Measurements from ENCODE around the gene WSB1.
"Not testable (repeated sequence)": the region's sequence is repeated elsewhere in the genome, so short reads cannot be mapped to it uniquely, and the experiment has no call there.

The WSB1 gene

DNA sequence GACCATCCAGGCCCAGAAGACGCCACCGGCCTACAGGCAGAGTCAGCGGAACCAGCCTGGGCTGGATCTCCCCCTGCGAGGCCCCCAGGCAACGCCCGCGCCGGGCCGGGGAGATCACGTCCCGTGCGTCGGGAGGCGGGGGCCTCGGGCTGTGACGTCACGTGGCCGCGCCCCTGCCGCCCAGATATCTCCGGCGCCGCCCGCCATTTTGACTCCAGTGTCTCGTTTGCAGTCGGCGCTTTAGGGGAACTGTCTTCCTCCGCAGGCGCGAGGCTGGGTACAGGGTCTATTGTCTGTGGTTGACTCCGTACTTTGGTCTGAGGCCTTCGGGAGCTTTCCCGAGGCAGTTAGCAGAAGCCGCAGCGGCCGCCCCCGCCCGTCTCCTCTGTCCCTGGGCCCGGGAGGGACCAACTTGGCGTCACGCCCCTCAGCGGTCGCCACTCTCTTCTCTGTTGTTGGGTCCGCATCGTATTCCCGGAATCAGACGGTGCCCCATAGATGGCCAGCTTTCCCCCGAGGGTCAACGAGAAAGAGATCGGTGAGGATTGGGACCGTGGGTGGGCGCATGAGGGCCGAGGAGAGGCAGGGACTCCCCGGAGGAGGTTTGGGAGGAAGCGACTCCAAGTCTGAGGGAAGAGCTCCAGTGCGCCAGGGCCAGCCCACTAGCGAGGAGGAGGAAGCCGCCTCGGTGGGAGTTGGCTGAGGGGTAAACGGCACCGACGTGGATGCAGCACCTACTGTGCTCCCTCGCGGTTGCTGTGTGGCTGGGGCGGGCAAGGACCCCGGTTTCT, at the start of gene WSB1:
TSS of gene WSB1 (plus strand) at position 217 of the 791 bp plus-strand sequence. CDS start at position 499, 282 bp downstream.
- H3K4me3 Mint-ChIP-seq: peak within 1 kb of the TSS; percentile 96
- H3K9me3 Mint-ChIP-seq (ENCODE audit: low read depth): no peaks in the 10 kb centered on the region
- no peaks in the 10 kb centered on the region for H3K36me3 Mint-ChIP-seq
- H3K4me1 Mint-ChIP-seq (ENCODE audit: low read depth): peaks cover 43% of the 10 kb centered on the region
- H3K27me3 Mint-ChIP-seq: no peaks in the 10 kb centered on the region
- H3K27ac Mint-ChIP-seq: peak within 1 kb of the TSS; percentile 99

- no peak overlapping the region for H3K4me3 Mint-ChIP-seq
- H3K27me3 Mint-ChIP-seq: peaks cover 4% of the 10 kb centered on the region
- H3K9me3 Mint-ChIP-seq (ENCODE audit: low read depth): no peaks in the 10 kb centered on the region
- peaks cover 2% of the 10 kb centered on the region for H3K4me1 Mint-ChIP-seq (ENCODE audit: low read depth)
- H3K27ac Mint-ChIP-seq: no peak overlapping the region
- H3K36me3 Mint-ChIP-seq: no peaks in the 10 kb centered on the region
Observed at GRCh38 chr17:27244491-27245223, 49.3 kb upstream of the WSB1 start.

DNA sequence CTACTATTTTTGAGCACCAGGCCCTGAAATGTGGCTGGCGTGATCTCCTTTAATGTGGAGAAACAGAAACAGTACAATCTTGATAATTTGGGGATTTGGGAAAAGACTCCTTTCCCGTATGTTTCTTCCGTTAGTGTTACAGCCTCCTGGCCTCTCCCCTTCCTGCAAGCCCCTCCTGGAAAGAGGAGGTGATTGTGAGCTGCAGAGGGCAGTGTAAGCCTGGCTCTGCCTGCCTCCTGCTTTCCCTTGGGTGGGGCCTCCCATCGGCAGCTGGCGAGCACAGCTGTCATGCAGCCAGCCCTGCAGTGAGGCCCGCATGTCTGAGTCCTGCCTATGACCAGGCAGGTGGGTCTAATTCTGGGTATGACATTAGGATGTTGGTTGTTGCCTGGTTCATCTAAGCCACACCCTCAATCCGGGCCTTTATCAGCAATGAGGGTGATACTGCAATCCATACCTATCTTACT, 48.7 kb upstream of the WSB1 start:
- Mint-ChIP-seq H3K27ac (no peak overlapping the region), H3K36me3 (peaks cover under 1% of the 10 kb centered on the region), H3K4me3 (no peak overlapping the region), H3K4me1 (ENCODE audit: low read depth) (peaks cover 2% of the 10 kb centered on the region), H3K9me3 (ENCODE audit: low read depth) (no peaks in the 10 kb centered on the region), H3K27me3 (peaks cover 5% of the 10 kb centered on the region)

DNA sequence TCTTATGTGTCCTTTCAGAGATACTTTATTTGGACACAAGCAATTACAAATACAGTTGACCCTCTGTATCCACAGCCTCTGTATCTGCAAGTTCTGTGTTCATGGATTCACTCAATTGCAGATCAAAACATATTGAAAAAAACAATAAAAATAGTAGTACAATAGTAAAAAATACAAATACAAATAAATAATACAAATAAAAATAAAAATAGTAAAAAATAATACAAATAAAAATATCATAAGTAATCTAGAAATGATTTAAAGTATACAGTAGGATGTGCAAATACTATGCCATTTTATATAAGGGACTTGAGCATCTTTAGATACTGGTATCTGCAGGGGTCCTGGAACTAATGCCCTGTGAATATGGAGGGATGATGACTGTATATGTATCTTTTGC, 47.4 kb upstream of the WSB1 start:
- no peak overlapping the region for H3K4me3 Mint-ChIP-seq
- H3K36me3 Mint-ChIP-seq: peaks cover 2% of the 10 kb centered on the region
- H3K9me3 Mint-ChIP-seq (ENCODE audit: low read depth): no peaks in the 10 kb centered on the region
- H3K27ac Mint-ChIP-seq: no peak overlapping the region
- peaks cover 2% of the 10 kb centered on the region for H3K4me1 Mint-ChIP-seq (ENCODE audit: low read depth)
- peaks cover 9% of the 10 kb centered on the region for H3K27me3 Mint-ChIP-seq

- H3K36me3 Mint-ChIP-seq: peaks cover 2% of the 10 kb centered on the region
- no peak overlapping the region for H3K4me3 Mint-ChIP-seq
- H3K9me3 Mint-ChIP-seq (ENCODE audit: low read depth): no peaks in the 10 kb centered on the region
- H3K27ac Mint-ChIP-seq: no peak overlapping the region
- peaks cover 11% of the 10 kb centered on the region for H3K27me3 Mint-ChIP-seq
- peaks cover 2% of the 10 kb centered on the region for H3K4me1 Mint-ChIP-seq (ENCODE audit: low read depth)
Observed at GRCh38 chr17:27247071-27247957, 46.6 kb upstream of the WSB1 start.

DNA sequence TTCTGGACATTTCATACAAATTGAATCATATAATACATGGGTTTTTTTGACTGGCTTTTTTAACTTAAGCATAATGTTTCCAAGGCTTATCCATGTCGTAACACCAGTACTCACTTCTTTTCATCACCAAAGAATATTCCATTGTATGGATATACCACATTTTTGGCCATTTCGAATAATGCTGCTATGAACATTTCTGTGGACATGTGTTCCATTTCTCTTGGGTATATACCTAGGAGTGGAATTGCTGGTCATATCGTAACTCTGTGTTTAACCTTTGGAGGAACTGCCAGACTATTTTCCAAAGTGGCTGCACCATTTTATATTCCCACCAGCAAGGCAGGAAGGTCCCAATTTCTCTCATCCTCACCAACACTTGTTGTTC, 46.0 kb upstream of the WSB1 start:
- H3K9me3 Mint-ChIP-seq (ENCODE audit: low read depth): no peaks in the 10 kb centered on the region
- peaks cover 11% of the 10 kb centered on the region for H3K27me3 Mint-ChIP-seq
- H3K36me3 Mint-ChIP-seq: peaks cover 2% of the 10 kb centered on the region
- no peak overlapping the region for H3K27ac Mint-ChIP-seq
- no peak overlapping the region for H3K4me3 Mint-ChIP-seq
- peaks cover 2% of the 10 kb centered on the region for H3K4me1 Mint-ChIP-seq (ENCODE audit: low read depth)

GRCh38 chr17:27250791-27251190, 43.1 kb upstream of the WSB1 start:
- not testable (repeated sequence) for H3K27me3 Mint-ChIP-seq; H3K27ac Mint-ChIP-seq; H3K4me3 Mint-ChIP-seq; H3K36me3 Mint-ChIP-seq; H3K4me1 Mint-ChIP-seq (ENCODE audit: low read depth); H3K9me3 Mint-ChIP-seq (ENCODE audit: low read depth)

- H3K9me3 Mint-ChIP-seq (ENCODE audit: low read depth); H3K27me3 Mint-ChIP-seq; H3K4me3 Mint-ChIP-seq; H3K27ac Mint-ChIP-seq; H3K4me1 Mint-ChIP-seq (ENCODE audit: low read depth); H3K36me3 Mint-ChIP-seq: not testable (repeated sequence)
Observed at GRCh38 chr17:27254802-27255201, 39.1 kb upstream of the WSB1 start.

GRCh38 chr17:27256225-27257030, 37.5 kb upstream of the WSB1 start:
- Mint-ChIP-seq H3K9me3 (ENCODE audit: low read depth) (no peaks in the 10 kb centered on the region), H3K27ac (no peak overlapping the region), H3K27me3 (peaks cover 2% of the 10 kb centered on the region), H3K4me1 (ENCODE audit: low read depth) (no peaks in the 10 kb centered on the region), H3K4me3 (no peak overlapping the region), H3K36me3 (no peaks in the 10 kb centered on the region)

- no peaks in the 10 kb centered on the region for H3K9me3 Mint-ChIP-seq (ENCODE audit: low read depth)
- H3K4me3 Mint-ChIP-seq: no peak overlapping the region
- H3K36me3 Mint-ChIP-seq: no peaks in the 10 kb centered on the region
- no peaks in the 10 kb centered on the region for H3K4me1 Mint-ChIP-seq (ENCODE audit: low read depth)
- H3K27me3 Mint-ChIP-seq: no peaks in the 10 kb centered on the region
- no peak overlapping the region for H3K27ac Mint-ChIP-seq
Observed at GRCh38 chr17:27257031-27257357, 36.9 kb upstream of the WSB1 start.

DNA sequence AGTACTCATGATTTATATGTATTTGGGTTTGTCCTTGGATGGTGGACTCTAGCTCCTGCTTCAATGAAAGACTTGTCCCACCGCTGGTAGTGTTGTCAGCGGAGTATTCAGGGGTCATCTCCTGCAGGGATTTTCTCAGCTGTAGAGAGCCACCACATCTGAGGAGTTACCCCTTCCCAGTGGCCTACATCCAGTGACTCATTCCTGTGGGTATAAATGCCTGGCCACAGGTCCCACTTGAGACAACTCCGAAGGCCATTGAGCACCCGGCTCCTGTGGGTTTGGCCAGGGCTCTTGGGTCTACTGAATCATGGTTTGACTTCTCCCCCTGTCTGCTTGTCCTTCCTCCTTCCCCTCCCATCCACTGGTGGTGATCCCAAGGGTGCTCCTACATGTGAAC, 34.6 kb upstream of the WSB1 start:
- no peak overlapping the region for H3K4me3 Mint-ChIP-seq

DNA sequence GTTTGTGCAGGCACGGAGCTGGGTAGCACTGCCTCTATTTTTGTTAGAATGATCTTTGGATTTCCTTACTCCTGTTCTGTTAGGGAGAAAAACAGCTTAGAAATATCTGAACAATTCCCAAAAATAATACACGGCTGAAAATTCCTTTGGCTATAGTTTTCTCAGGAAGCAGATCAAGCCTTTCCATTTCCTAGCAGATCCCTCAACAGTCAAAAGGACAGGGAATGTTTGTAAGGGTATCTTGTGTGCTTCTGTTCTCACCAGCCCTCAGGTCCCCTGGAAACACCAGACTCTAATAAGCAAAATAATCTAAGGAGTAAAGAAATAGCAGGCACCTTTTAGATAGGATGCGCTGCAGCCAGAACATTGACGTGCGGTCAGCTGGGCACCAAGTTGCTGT, 30.5 kb upstream of the WSB1 start:
- Mint-ChIP-seq H3K4me3 (no peak overlapping the region), H3K27ac (no peak overlapping the region), H3K4me1 (ENCODE audit: low read depth) (no peaks in the 10 kb centered on the region), H3K36me3 (no peaks in the 10 kb centered on the region), H3K9me3 (ENCODE audit: low read depth) (no peaks in the 10 kb centered on the region), H3K27me3 (peaks cover 1% of the 10 kb centered on the region)

More for the DNA sequence above, 34.6 kb upstream of the WSB1 start:
- no peak overlapping the region for H3K27ac Mint-ChIP-seq
- H3K36me3 Mint-ChIP-seq: no peaks in the 10 kb centered on the region
- H3K27me3 Mint-ChIP-seq: peaks cover 1% of the 10 kb centered on the region
- H3K4me1 Mint-ChIP-seq (ENCODE audit: low read depth): no peaks in the 10 kb centered on the region
- H3K9me3 Mint-ChIP-seq (ENCODE audit: low read depth): no peaks in the 10 kb centered on the region

DNA sequence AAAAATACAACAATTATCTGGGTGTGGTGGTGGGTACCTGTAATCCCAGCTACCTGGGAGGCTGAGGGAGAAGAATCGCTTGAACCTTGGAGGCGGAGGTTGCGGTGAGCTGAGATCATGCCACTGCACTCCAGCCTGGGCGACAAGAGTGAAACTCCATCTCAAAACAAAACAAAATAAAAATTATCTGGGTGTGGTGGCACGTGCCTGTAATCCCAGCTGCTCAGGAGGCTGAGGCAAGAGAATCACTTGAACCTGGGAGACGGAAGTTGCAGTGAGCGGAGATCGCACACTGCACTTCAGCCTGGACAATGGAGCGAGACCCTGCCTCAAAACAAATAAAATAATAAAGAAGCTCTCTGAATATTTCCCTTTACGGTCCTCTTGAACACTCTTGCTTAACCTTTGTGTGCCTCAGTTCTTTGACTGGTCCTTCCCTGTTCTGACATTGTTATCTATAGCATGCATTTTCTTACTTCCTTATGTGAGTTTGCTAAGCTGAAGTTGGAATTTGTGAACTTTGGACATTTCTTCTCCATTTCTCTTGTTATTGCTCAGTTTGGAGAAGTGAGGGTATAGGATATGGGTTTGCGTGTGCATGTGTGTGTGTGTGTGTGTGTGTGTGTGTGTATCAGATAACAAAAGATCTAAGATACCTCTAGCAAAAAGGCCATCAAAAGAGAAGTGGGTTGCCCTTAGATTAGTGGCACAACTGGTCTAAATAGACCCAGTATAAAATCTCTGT, 29.7 kb upstream of the WSB1 start:
- Mint-ChIP-seq H3K27me3 (peaks cover 3% of the 10 kb centered on the region), H3K36me3 (no peaks in the 10 kb centered on the region), H3K9me3 (ENCODE audit: low read depth) (no peaks in the 10 kb centered on the region), H3K27ac (no peak overlapping the region), H3K4me1 (ENCODE audit: low read depth) (no peaks in the 10 kb centered on the region), H3K4me3 (no peak overlapping the region)

DNA sequence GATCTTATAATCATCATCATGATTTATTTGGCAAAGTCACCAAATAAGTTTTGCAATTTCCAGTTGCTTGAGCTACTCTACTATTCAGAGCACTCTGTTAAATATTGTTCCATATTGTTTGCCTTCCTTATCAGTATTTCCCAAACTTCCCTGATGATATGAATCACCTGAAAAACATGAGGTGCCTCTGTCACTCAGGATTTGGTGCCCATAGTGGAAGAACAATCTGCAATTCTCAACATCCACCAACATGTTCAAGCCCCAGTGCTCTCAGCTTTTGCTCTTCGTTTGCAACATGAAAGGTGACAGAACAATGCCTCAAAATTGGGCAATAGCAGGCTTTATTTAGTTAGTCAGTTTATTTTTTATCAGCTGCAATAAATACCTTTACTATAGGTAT, 28.6 kb upstream of the WSB1 start:
- Mint-ChIP-seq H3K9me3 (ENCODE audit: low read depth) (no peaks in the 10 kb centered on the region), H3K4me3 (no peak overlapping the region), H3K27me3 (peaks cover 7% of the 10 kb centered on the region), H3K4me1 (ENCODE audit: low read depth) (no peaks in the 10 kb centered on the region), H3K36me3 (no peaks in the 10 kb centered on the region), H3K27ac (no peak overlapping the region)
